SK-N-SH treated with all-trans-retinoic acid at 6 μM for 48 hours (cell line): ENCODE data around the gene IGFBP7.

Source experiments
- ATAC-seq: fragments of 200-7000 bp; cut with Tn5 transposase; 3 replicates; pipeline ENCODE4 v1.9.1; 2020; ENCODE audit warnings: mild to moderate bottlenecking, moderate library complexity
- ARNTL ChIP-seq: fragments of 450-650 bp; formaldehyde crosslinking; IDR thresholded peaks from 2 replicates; pipeline ENCODE4 v1.5.0; 2020; ENCODE audit warnings: low read depth, mild to moderate bottlenecking, moderate library complexity, borderline replicate concordance
- BACH2 ChIP-seq: fragments of 250-450 bp; sonication (Bioruptor Pico); IDR thresholded peaks from 2 replicates; pipeline ENCODE4 v1.9.0; 2021; ENCODE audit warnings: mild to moderate bottlenecking, borderline replicate concordance
- CREB5 ChIP-seq: fragments of 250-450 bp; sonication (Bioruptor Pico); IDR thresholded peaks from 2 replicates; pipeline ENCODE4 v1.5.1; 2020; ENCODE audit warnings: low read depth, mild to moderate bottlenecking, moderate library complexity
- CSRNP3 ChIP-seq: fragments of 250-450 bp; sonication (Bioruptor Pico); IDR thresholded peaks from 2 replicates; pipeline ENCODE4 v1.5.1; 2021; ENCODE audit warnings: mild to moderate bottlenecking, moderate library complexity
- ISL1 ChIP-seq: fragments of 250-450 bp; sonication (Bioruptor Pico); IDR thresholded peaks from 2 replicates; pipeline ENCODE4 v2.1.2; 2022; ENCODE audit warnings: mild to moderate bottlenecking, moderate library complexity
- OSR1 ChIP-seq: fragments of 250-450 bp; sonication (Bioruptor Pico); IDR thresholded peaks from 2 replicates; pipeline ENCODE4 v1.8.0; 2022; ENCODE audit warnings: moderate library complexity, mild to moderate bottlenecking, inconsistent platforms
- POU6F1 ChIP-seq: fragments of 250-450 bp; sonication (Bioruptor Pico); IDR thresholded peaks from 2 replicates; pipeline ENCODE4 v1.8.0; 2021; ENCODE audit warnings: low read depth, mild to moderate bottlenecking, moderate library complexity, borderline replicate concordance
- PPARA ChIP-seq: fragments of 250-450 bp; sonication (Bioruptor Pico); IDR thresholded peaks from 2 replicates; pipeline ENCODE4 v1.5.0; 2020; ENCODE audit warnings: mild to moderate bottlenecking, borderline replicate concordance
- RARB ChIP-seq: fragments of 250-450 bp; sonication (Bioruptor Pico); IDR thresholded peaks from 2 replicates; pipeline ENCODE4 v1.8.0; 2021; ENCODE audit warnings: mild to moderate bottlenecking, moderate library complexity
- SNAI2 ChIP-seq: fragments of 250-450 bp; sonication (Bioruptor Pico); IDR thresholded peaks from 2 replicates; pipeline ENCODE4 v1.5.0; 2020; ENCODE audit warnings: mild to moderate bottlenecking, moderate library complexity
- TCF4 ChIP-seq: fragments of 250-450 bp; sonication (Bioruptor Pico); IDR thresholded peaks from 2 replicates; pipeline ENCODE4 v1.8.0; 2021; ENCODE audit warnings: mild to moderate bottlenecking, moderate library complexity, borderline replicate concordance
- TOX ChIP-seq: fragments of 250-450 bp; sonication (Bioruptor Pico); IDR thresholded peaks from 2 replicates; pipeline ENCODE4 v1.8.0; 2021; ENCODE audit warnings: mild to moderate bottlenecking, moderate library complexity, borderline replicate concordance
- ZC3H10 ChIP-seq: fragments of 250-450 bp; sonication (Bioruptor Pico); IDR thresholded peaks from 2 replicates; pipeline ENCODE4 v1.5.1; 2021; ENCODE audit warnings: mild to moderate bottlenecking, moderate library complexity
- ZFP3 ChIP-seq: fragments of 250-450 bp; sonication (Bioruptor Pico); IDR thresholded peaks from 2 replicates; pipeline ENCODE4 v1.5.0; 2020; ENCODE audit warnings: mild to moderate bottlenecking, moderate library complexity
- ZFP30 ChIP-seq: fragments of 450-650 bp; formaldehyde crosslinking; IDR thresholded peaks from 2 replicates; pipeline ENCODE4 v1.5.0; 2022; ENCODE audit warnings: mild to moderate bottlenecking, moderate library complexity
- ZNF565 ChIP-seq: fragments of 450-650 bp; formaldehyde crosslinking; conservative IDR thresholded peaks from 2 replicates; pipeline ENCODE4 v1.5.0; 2020; ENCODE audit warnings: low read depth, mild to moderate bottlenecking, moderate library complexity
- ZNF70 ChIP-seq: fragments of 450-650 bp; formaldehyde crosslinking; IDR thresholded peaks from 2 replicates; pipeline ENCODE4 v1.5.0; 2020; ENCODE audit warnings: mild to moderate bottlenecking, moderate library complexity
- ZNF8 ChIP-seq: fragments of 450-650 bp; formaldehyde crosslinking; IDR thresholded peaks from 2 replicates; pipeline ENCODE4 v1.5.0; 2020; ENCODE audit warnings: mild to moderate bottlenecking, moderate library complexity
- TF ChIP-seq, protein P1 (sequence below): fragments of 250-450 bp; sonication (Bioruptor Pico); IDR thresholded peaks from 2 replicates; pipeline ENCODE4 v1.8.0; 2020; ENCODE audit warnings: mild to moderate bottlenecking, moderate library complexity, borderline replicate concordance

IGFBP7 gene

DNA sequence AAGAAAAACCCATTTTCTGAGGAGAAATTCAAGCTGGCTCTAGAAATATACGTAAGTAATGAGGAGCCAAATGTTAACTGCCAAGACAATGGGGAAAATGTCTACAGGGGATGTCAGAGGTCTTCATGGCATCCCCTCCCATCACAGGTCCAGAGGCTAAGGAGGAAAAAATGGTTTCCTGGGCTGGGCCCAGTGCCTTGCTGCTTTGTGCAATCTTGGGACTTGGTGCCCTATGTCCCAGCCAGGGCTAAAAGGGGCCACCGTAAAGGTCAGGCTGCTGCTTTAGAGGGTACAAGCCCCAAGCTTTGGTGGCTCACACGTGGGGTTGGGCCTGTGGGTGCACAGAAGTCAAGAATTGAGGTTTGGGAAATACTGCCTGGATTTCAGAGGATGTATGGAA, 17.2 kb upstream of the IGFBP7 start:
- TF ChIP-seq ZC3H10 (CRISPR knock-in tag) = no peak
- no peak for TF ChIP-seq SNAI2 (CRISPR knock-in tag)
- no peak for TF ChIP-seq ZFP3 (CRISPR knock-in tag)
- TF ChIP-seq CSRNP3 (CRISPR knock-in tag) = no peak
- no peak for TF ChIP-seq ZNF70 (CRISPR knock-in tag)
- TF ChIP-seq, all 23 proteins: peak for 0

DNA sequence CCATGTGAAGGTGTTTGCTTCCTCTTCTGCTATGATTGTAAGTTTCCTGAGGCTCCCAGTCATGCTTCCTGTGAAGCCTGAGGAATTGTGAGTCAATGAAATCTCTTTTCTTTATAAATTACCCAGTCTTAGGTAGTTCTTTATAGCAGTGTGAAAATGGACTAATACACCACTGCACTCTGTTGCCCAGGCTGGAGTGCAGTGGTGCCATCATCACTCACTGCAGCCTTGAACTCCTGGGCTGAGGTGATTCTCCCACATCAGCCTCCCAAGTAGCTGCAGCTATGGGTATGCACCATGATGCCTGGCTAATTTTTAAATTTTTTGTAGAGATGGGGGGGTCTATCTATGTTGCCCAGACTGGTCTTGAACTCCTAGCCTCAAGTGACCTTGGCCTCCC, 15.8 kb upstream of the IGFBP7 start:
- ATAC-seq = no peak
- TF ChIP-seq ZNF565 (CRISPR knock-in tag) = no peak
- TF ChIP-seq TOX (CRISPR knock-in tag) = no peak
- no peak for TF ChIP-seq TCF4 (CRISPR knock-in tag)
- TF ChIP-seq RARB = no peak
- no peak for TF ChIP-seq POU6F1 (CRISPR knock-in tag)

More for the DNA sequence above, 17.2 kb upstream of the IGFBP7 start:
- no peak for ATAC-seq

GRCh38 chr4:57124145-57124544, 14.0 kb upstream of the IGFBP7 start:
- no peak for TF ChIP-seq ZNF8
- no peak for TF ChIP-seq ZFP3 (CRISPR knock-in tag)
- TF ChIP-seq RARB = no peak
- no peak for TF ChIP-seq CSRNP3 (CRISPR knock-in tag)
- peak; percentile 71; the same call in 1 of the 2 replicates for TF ChIP-seq TCF4 (CRISPR knock-in tag)
- ATAC-seq = no peak

GRCh38 chr4:57122959-57123358, 12.8 kb upstream of the IGFBP7 start:
- no peak for ATAC-seq
- TF ChIP-seq ARNTL (CRISPR knock-in tag) = no peak
- no peak for TF ChIP-seq ZNF565 (CRISPR knock-in tag)
- TF ChIP-seq BACH2 (CRISPR knock-in tag) = no peak
- TF ChIP-seq, protein P1, sequence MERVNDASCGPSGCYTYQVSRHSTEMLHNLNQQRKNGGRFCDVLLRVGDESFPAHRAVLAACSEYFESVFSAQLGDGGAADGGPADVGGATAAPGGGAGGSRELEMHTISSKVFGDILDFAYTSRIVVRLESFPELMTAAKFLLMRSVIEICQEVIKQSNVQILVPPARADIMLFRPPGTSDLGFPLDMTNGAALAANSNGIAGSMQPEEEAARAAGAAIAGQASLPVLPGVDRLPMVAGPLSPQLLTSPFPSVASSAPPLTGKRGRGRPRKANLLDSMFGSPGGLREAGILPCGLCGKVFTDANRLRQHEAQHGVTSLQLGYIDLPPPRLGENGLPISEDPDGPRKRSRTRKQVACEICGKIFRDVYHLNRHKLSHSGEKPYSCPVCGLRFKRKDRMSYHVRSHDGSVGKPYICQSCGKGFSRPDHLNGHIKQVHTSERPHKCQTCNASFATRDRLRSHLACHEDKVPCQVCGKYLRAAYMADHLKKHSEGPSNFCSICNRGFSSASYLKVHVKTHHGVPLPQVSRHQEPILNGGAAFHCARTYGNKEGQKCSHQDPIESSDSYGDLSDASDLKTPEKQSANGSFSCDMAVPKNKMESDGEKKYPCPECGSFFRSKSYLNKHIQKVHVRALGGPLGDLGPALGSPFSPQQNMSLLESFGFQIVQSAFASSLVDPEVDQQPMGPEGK = no peak
- TF ChIP-seq ZFP30 = no peak
- no peak for TF ChIP-seq ZC3H10 (CRISPR knock-in tag)
- no peak for TF ChIP-seq CREB5 (CRISPR knock-in tag)
- no peak for TF ChIP-seq ISL1
- no peak for TF ChIP-seq TCF4 (CRISPR knock-in tag)
- TF ChIP-seq PPARA = no peak
- TF ChIP-seq CSRNP3 (CRISPR knock-in tag) = no peak
- no peak for TF ChIP-seq RARB
- no peak for TF ChIP-seq OSR1
